HepG2 (cell line): Measurements from ENCODE around the gene FIBP. TPM values are rescaled to one million over a fixed set of nuclear protein-coding genes. Genes with fewer than 3 reads are reported as not detected.
A peak's percentile ranks its signal among the peaks of the same experiment; 100 is the strongest.

Experiments used
- ATAC-seq: fragments of 200-7000 bp; cut with Tn5 transposase; 3 replicates; pipeline ENCODE4 v1.9.1; 2020; ENCODE audit warnings: mild to moderate bottlenecking, moderate library complexity
- BruUV-seq: library from RNA; stranded (reverse); fragments of 400-500 nt; replicated peaks from 2 replicates; lab custom pipeline; 2021; lab: Mats Ljungman, UMichigan
- CTCF ChIA-PET: fragments of 300-600 bp; formaldehyde crosslinking; extraction: SDS; loops from one replicate; lab custom pipeline; 2021; ENCODE audit warnings: low total read pairs, inconsistent platforms, low intra/inter-chr PET ratio; lab: Yijun Ruan, JAX
- POLR2A ChIA-PET: fragments of 350-600 bp; sonication (Branson Sonifier 250); formaldehyde crosslinking; loops from one replicate; lab custom pipeline; 2020; ENCODE audit warnings: antibody characterized with exemption, inconsistent platforms; lab: Yijun Ruan, JAX
- DNase-seq: peaks from one replicate; pipeline ENCODE4 v3.0.0-alpha.2; 2015; ENCODE audit warnings: low spot score
- FAIRE-seq: peaks from 3 replicates; lab custom pipeline; 2011; peaks lifted over from hg19 to GRCh38; lab: Jason Lieb, UNC
- H2AFZ ChIP-seq: one replicate; pipeline ENCODE4 v1.6.1; 2011; ENCODE audit warnings: low read length, inconsistent platforms
- H3K27ac ChIP-seq: fragments of 300-600 bp; 3 replicates; pipeline ENCODE4 v1.8.0; 2011; ENCODE audit warnings: mixed run types, mild to moderate bottlenecking, mixed read lengths, low read length, inconsistent platforms; ENCODE audit not compliant: insufficient read depth; ENCODE audit errors: extremely low read length
- H3K27me3 ChIP-seq, 2 experiments: fragments of 200-600 bp in 1 of 2; 2 replicates in 1 of 2; 3 replicates in 1 of 2; pipeline versions ENCODE4 v1.6.0 to v1.8.0; 2011; ENCODE audit warnings: low read length in 2 of 2, mild to moderate bottlenecking in 2 of 2, moderate library complexity in 2 of 2, inconsistent platforms in 1 of 2; ENCODE audit not compliant: insufficient read depth in 2 of 2, control insufficient read depth in 1 of 2
- H3K36me3 ChIP-seq, 2 experiments: fragments of 200-600 bp in 1 of 2; replicated peaks in 1 of 2; 2 replicates in 1 of 2; 3 replicates in 1 of 2; pipeline versions ENCODE4 v1.5.1 to v1.8.0; 2011; ENCODE audit warnings: low read length in 2 of 2, inconsistent platforms in 1 of 2; ENCODE audit not compliant: insufficient read depth in 2 of 2, control insufficient read depth in 1 of 2
- H3K4me1 ChIP-seq: 2 replicates; pipeline ENCODE4 v1.5.1; 2012; ENCODE audit warnings: low read length, inconsistent platforms; ENCODE audit not compliant: insufficient read depth
- H3K4me2 ChIP-seq: 2 replicates; pipeline ENCODE4 v1.6.0; 2011; ENCODE audit warnings: low read depth, low read length, inconsistent platforms
- H3K4me3 ChIP-seq, 3 experiments: fragments of 200-600 bp in 1 of 3; sonication (generic), shearing (Covaris generic) in 1 of 3; replicated peaks in 1 of 3; 2 replicates each; pipeline ENCODE4 v1.5.1; 2011 to 2016; ENCODE audit warnings: low read length in 3 of 3, inconsistent platforms in 2 of 3, low read depth in 2 of 3, mild to moderate bottlenecking in 2 of 3, control low read depth in 1 of 3, mixed read lengths in 1 of 3; ENCODE audit not compliant: insufficient read depth in 1 of 3
- H3K79me2 ChIP-seq: one replicate; pipeline ENCODE4 v1.6.1; 2011; ENCODE audit warnings: low read length, inconsistent platforms; ENCODE audit not compliant: insufficient read depth
- H3K9ac ChIP-seq: 2 replicates; pipeline ENCODE4 v1.6.0; 2011; ENCODE audit warnings: mild to moderate bottlenecking, low read depth, low read length, inconsistent platforms; ENCODE audit not compliant: insufficient read depth
- H3K9me3 ChIP-seq: 2 replicates; pipeline ENCODE4 v1.5.1; 2012; ENCODE audit warnings: mild to moderate bottlenecking, low read length
- H4K20me1 ChIP-seq: 2 replicates; pipeline ENCODE4 v1.6.0; 2011; ENCODE audit warnings: inconsistent platforms, mild to moderate bottlenecking, low read length, moderate library complexity; ENCODE audit not compliant: insufficient read depth
- AGO1 ChIP-seq: fragments of 200-400 bp; formaldehyde crosslinking; IDR thresholded peaks from 2 replicates; pipeline ENCODE4 v1.6.1; 2017; ENCODE audit warnings: mild to moderate bottlenecking, low read depth, low read length, moderate library complexity; ENCODE audit not compliant: poor library complexity, severe bottlenecking
- AGO2 ChIP-seq: fragments of 200-400 bp; formaldehyde crosslinking; optimal IDR thresholded peaks from 2 replicates; pipeline ENCODE3; 2017; ENCODE audit warnings: mild to moderate bottlenecking, low read depth, low read length, moderate library complexity
- KDM2A ChIP-seq: sonication (generic); formaldehyde crosslinking; IDR thresholded peaks from 2 replicates; pipeline ENCODE4 v1.4.0; 2020; ENCODE audit warnings: low read depth, missing genetic modification reagents, borderline replicate concordance
- NCOA2 ChIP-seq: sonication (generic); formaldehyde crosslinking; IDR thresholded peaks from 2 replicates; pipeline ENCODE4 v1.8.0; 2022; ENCODE audit warnings: inconsistent platforms
- PAF1 ChIP-seq: IDR thresholded peaks from 2 replicates; pipeline ENCODE4 v1.6.1; 2016; ENCODE audit warnings: missing genetic modification reagents, missing compliant biosample characterization
- POLR2A ChIP-seq, 2 experiments: IDR thresholded peaks; 2 replicates each; pipeline ENCODE4 v1.6.1; 2011; ENCODE audit warnings: low read depth in 2 of 2, low read length in 2 of 2, mild to moderate bottlenecking in 1 of 2, moderate library complexity in 1 of 2; ENCODE audit not compliant: insufficient read depth in 1 of 2
- POLR2G ChIP-seq: fragments of 200-400 bp; formaldehyde crosslinking; IDR thresholded peaks from 2 replicates; pipeline ENCODE4 v1.6.1; 2018; ENCODE audit warnings: mild to moderate bottlenecking, low read depth, low read length, moderate library complexity
- THAP9 ChIP-seq: sonication (generic); formaldehyde crosslinking; IDR thresholded peaks from 2 replicates; pipeline ENCODE4; 2020; ENCODE audit warnings: missing genetic modification reagents, mild to moderate bottlenecking, borderline replicate concordance
- TRIM22 ChIP-seq: fragments of 450-650 bp; IDR thresholded peaks from 2 replicates; pipeline ENCODE4 v1.6.1; 2017
- ZBTB20 ChIP-seq: sonication (generic); formaldehyde crosslinking; IDR thresholded peaks from 2 replicates; pipeline ENCODE4 v1.8.1; 2023; ENCODE audit warnings: missing genetic modification reagents, low read depth, mild to moderate bottlenecking, borderline replicate concordance
- ZBTB21 ChIP-seq: sonication (generic); formaldehyde crosslinking; IDR thresholded peaks from 2 replicates; pipeline ENCODE4 v1.4.0; 2020; ENCODE audit warnings: missing genetic modification reagents
- ZBTB33 ChIP-seq: sonication (generic); formaldehyde crosslinking; IDR thresholded peaks from 2 replicates; pipeline ENCODE4 v1.4.0; 2020; ENCODE audit warnings: missing genetic modification reagents
- ZBTB7B ChIP-seq: sonication (generic); formaldehyde crosslinking; IDR thresholded peaks from 2 replicates; pipeline ENCODE4 v1.4.0; 2020; ENCODE audit warnings: missing genetic modification reagents
- ZNF143 ChIP-seq: sonication (generic); formaldehyde crosslinking; IDR thresholded peaks from 2 replicates; pipeline ENCODE4 v1.4.0; 2020; ENCODE audit warnings: missing genetic modification reagents
- ZNF17 ChIP-seq: sonication (generic); formaldehyde crosslinking; IDR thresholded peaks from 2 replicates; pipeline ENCODE4 v1.5.0; 2020; ENCODE audit warnings: mild to moderate bottlenecking, missing genetic modification reagents
- ZNF263 ChIP-seq: sonication (generic); formaldehyde crosslinking; IDR thresholded peaks from 2 replicates; pipeline ENCODE4 v1.4.0; 2020; ENCODE audit warnings: missing genetic modification reagents
- WGBS: methylation state at CpG from one replicate; pipeline ENCODE4 v1.1.6; 2017; ENCODE audit warnings: low lambda C conversion rate; 5-methylcytosine and 5-hydroxymethylcytosine counted together
- in situ Hi-C: cut with HindIII; loops from 2 replicates; pipeline ENCODE4 v1.10.0; 2017; ENCODE audit warnings: low pct_unique_long_range_greater_than_20kb; ENCODE audit not compliant: extremely low pct_ligation_motif_present
- intact Hi-C: fragments of 100-400 bp; cut with micrococcal nuclease; formaldehyde crosslinking; loops from one replicate; pipeline ENCODE4 v1.10.0; 2022; ENCODE audit not compliant: unreplicated experiment
- polyA plus RNA-seq, 8 experiments: library from polyadenylated mRNA; depleted of rRNA in 3 of 8; stranded (reverse) in 7 of 8; unstranded in 1 of 8; fragments of >200 nt; fragmentation: Illumina TruSeq in 4 of 8; extraction: Trizol in 4 of 8; gene quantifications; 2 replicates each; pipeline versions ENCODE4 v1.2.1 to v1.2.3, GENCODE V29; 2011 to 2016; ENCODE audit warnings: low read depth in 4 of 8, missing spikeins in 1 of 8, mixed read lengths in 1 of 8; ENCODE audit not compliant: insufficient read depth in 1 of 8
- total RNA-seq, 5 experiments: library from RNA; depleted of rRNA; stranded (reverse); fragments of >200 nt; fragmentation: Illumina TruSeq; extraction: Trizol; gene quantifications; 2 replicates each; pipeline ENCODE4 v1.2.3, GENCODE V29; 2016; ENCODE audit warnings: low read depth in 1 of 5

Gene FIBP
- total and polyA plus RNA-seq, 2 of the 13 experiments (the other 11 are each of a cell fraction or from before 2014, with no cell fraction given) = 42.9 to 62.1 TPM

GRCh38 chr11:65869643-65870306 lies 18.5 kb downstream of the FIBP start:
- no TSS peak for BruUV-seq
- POLR2A ChIA-PET = interaction anchor here (1.0 to 8.9 kb wide), 5 partner anchors 11 to 157 kb away, joined by 3 to 81 read pairs (median 3); partner anchors contain the start of genes CFL1, FIBP and MUS81
- peaks cover 22% of the 10 kb centered on the region for H3K4me1 ChIP-seq
- no peak overlapping the region for H3K4me2 ChIP-seq
- ATAC-seq (no peak; the same call in 2 of the 3 replicates), DNase-seq (no peak), FAIRE-seq (no peak)
- peaks cover 6 to 22% of the 10 kb centered on the region in 2 experiments; a peak in 4 of 5 replicates for H3K36me3 ChIP-seq
- in situ Hi-C loops (no loop called here), intact Hi-C loops (no loop called here)
- no peaks in the 10 kb centered on the region; a peak in 1 of 5 replicates for H3K27me3 ChIP-seq
- WGBS = 73% methylated on average over 19 of the region's 24 CpGs
- H3K4me3 ChIP-seq = no peak overlapping the region; a peak in 1 of 6 replicates
- no peaks in the 10 kb centered on the region for H3K9me3 ChIP-seq
- H3K9ac ChIP-seq = no peak overlapping the region
- CTCF ChIA-PET = no interaction called here
- no peaks in the 10 kb centered on the region for H3K79me2 ChIP-seq
- no peak overlapping the region for H3K27ac ChIP-seq
- H2AFZ ChIP-seq = no peak overlapping the region
- H4K20me1 ChIP-seq = no peaks in the 10 kb centered on the region
- TF ChIP-seq KDM2A (CRISPR knock-in tag) (peak; percentile 15; the same call in 1 of the 2 replicates), ZBTB33 (CRISPR knock-in tag) (peak; percentile 71; the same call in 1 of the 2 replicates), ZBTB7B (CRISPR knock-in tag) (no peak), AGO2 (peak; percentile 81), ZNF143 (CRISPR knock-in tag) (no peak), ZNF263 (peak; percentile 56; the same call in 1 of the 2 replicates), POLR2A (IDR thresholded peaks at IDR 0.05; ENCODE audit: insufficient read depth in 1 of 2, low read depth in 2 of 2, low read length in 2 of 2) (peak in 1 of 2 experiments; percentile 37; a peak in 1 of 4 replicates), POLR2G (0 out of 2 replicates have a peak, but pooled peaks have one; percentile 21), ZBTB21 (CRISPR knock-in tag) (no peak), AGO1 (peak; percentile 96), ZNF17 (CRISPR knock-in tag) (no peak), PAF1 (CRISPR knock-in tag) (no peak), NCOA2 (no peak), TRIM22 (no peak), ZBTB20 (CRISPR knock-in tag) (no peak), THAP9 (CRISPR knock-in tag) (no peak)
